DOHH2 (cell line): ENCODE results near the gene DNAH1.

ENCODE experiments used
- H3F3A ChIP-seq: fragments of 200-600 bp; sonication (generic), shearing (Covaris generic); 2 replicates; pipeline ENCODE4 v1.6.0; 2016; ENCODE audit warnings: antibody characterized with exemption, mild to moderate bottlenecking; ENCODE audit not compliant: control insufficient read depth, insufficient read depth
- H3K27ac ChIP-seq: fragments of 200-600 bp; sonication (generic); 2 replicates; pipeline ENCODE4 v1.5.1; 2014; ENCODE audit warnings: low read depth, mild to moderate bottlenecking, low read length, moderate library complexity
- H3K27me3 ChIP-seq: fragments of 200-600 bp; sonication (generic); 2 replicates; pipeline ENCODE4 v1.6.1; 2014; ENCODE audit warnings: mild to moderate bottlenecking, low read length, mixed read lengths; ENCODE audit not compliant: control insufficient read depth
- H3K36me3 ChIP-seq: fragments of 200-600 bp; sonication (generic); 2 replicates; pipeline ENCODE4 v1.6.1; 2014; ENCODE audit warnings: mild to moderate bottlenecking, low read length, moderate library complexity, mixed read lengths; ENCODE audit not compliant: control insufficient read depth
- H3K4me1 ChIP-seq: fragments of 200-600 bp; sonication (generic); 2 replicates; pipeline ENCODE4 v1.6.1; 2014; ENCODE audit warnings: mild to moderate bottlenecking, low read length, mixed read lengths; ENCODE audit not compliant: control insufficient read depth
- H3K4me2 ChIP-seq: fragments of 200-600 bp; sonication (generic); 2 replicates; pipeline ENCODE4 v1.6.0; 2014; ENCODE audit warnings: mild to moderate bottlenecking, low read length, moderate library complexity
- H3K4me3 ChIP-seq: fragments of 200-600 bp; sonication (generic); 2 replicates; pipeline ENCODE4 v1.5.1; 2014; ENCODE audit warnings: mild to moderate bottlenecking, low read length, mixed read lengths
- H3K79me2 ChIP-seq: fragments of 200-600 bp; sonication (generic); 2 replicates; pipeline ENCODE4 v1.6.1; 2014; ENCODE audit warnings: mild to moderate bottlenecking, low read length, mixed read lengths; ENCODE audit not compliant: control insufficient read depth
- H3K9me2 ChIP-seq: fragments of 200-600 bp; sonication (generic); replicated peaks from 2 replicates; pipeline ENCODE4 v1.6.1; 2014; ENCODE audit warnings: mild to moderate bottlenecking, low read length, mixed read lengths; ENCODE audit not compliant: control insufficient read depth
- H3K9me3 ChIP-seq: fragments of 200-600 bp; sonication (generic); 2 replicates; pipeline ENCODE4 v1.6.1; 2014; ENCODE audit warnings: antibody characterized with exemption, low read length, mixed read lengths; ENCODE audit not compliant: control insufficient read depth, insufficient read depth
- H4K20me1 ChIP-seq: fragments of 200-600 bp; sonication (generic); 2 replicates; pipeline ENCODE4 v1.6.0; 2014; ENCODE audit warnings: low read depth, mild to moderate bottlenecking, antibody characterized with exemption, low read length, moderate library complexity; ENCODE audit not compliant: control insufficient read depth, insufficient read depth
- EZH2phosphoT487 ChIP-seq: fragments of 200-600 bp; sonication (generic); IDR thresholded peaks from 2 replicates; pipeline ENCODE4 v1.6.1; 2017; ENCODE audit warnings: borderline replicate concordance, mild to moderate bottlenecking, antibody characterized with exemption, low read length, moderate library complexity, mixed read lengths
- TF ChIP-seq, protein P1 (sequence below): fragments of 200-600 bp; sonication (generic); IDR thresholded peaks from one replicate; pipeline ENCODE4 v1.5.1; 2014; ENCODE audit warnings: antibody characterized with exemption, mild to moderate bottlenecking, low read depth, low read length; ENCODE audit not compliant: poor library complexity, severe bottlenecking

Gene DNAH1

DNA sequence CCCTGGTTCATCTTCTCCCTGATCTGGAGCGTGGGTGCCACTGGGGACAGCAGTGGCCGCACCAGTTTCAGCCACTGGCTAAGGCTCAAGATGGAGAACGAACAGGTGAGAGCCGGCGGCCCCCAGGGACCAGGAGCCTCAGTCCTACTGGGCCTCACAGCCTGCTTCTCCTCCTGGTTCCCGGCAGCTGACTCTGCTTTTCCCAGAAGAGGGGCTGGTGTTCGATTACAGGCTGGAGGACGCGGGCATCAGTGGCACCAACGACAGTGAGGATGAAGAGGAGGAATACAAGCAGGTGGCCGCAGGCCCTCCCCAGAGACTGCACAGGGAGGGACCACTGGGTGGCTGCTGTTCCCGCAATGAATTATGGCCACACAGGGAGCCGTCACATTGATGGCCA, 54.4 kb downstream of the DNAH1 start:
- TF ChIP-seq EZH2phosphoT487, result no peak
- TF ChIP-seq, protein P1, sequence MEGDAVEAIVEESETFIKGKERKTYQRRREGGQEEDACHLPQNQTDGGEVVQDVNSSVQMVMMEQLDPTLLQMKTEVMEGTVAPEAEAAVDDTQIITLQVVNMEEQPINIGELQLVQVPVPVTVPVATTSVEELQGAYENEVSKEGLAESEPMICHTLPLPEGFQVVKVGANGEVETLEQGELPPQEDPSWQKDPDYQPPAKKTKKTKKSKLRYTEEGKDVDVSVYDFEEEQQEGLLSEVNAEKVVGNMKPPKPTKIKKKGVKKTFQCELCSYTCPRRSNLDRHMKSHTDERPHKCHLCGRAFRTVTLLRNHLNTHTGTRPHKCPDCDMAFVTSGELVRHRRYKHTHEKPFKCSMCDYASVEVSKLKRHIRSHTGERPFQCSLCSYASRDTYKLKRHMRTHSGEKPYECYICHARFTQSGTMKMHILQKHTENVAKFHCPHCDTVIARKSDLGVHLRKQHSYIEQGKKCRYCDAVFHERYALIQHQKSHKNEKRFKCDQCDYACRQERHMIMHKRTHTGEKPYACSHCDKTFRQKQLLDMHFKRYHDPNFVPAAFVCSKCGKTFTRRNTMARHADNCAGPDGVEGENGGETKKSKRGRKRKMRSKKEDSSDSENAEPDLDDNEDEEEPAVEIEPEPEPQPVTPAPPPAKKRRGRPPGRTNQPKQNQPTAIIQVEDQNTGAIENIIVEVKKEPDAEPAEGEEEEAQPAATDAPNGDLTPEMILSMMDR, result no peak
- Histone ChIP-seq H3F3A (peaks cover 7% of the 10 kb centered on the region), H3K4me3 (no peak overlapping the region), H3K4me2 (no peak overlapping the region), H3K79me2 (no peaks in the 10 kb centered on the region), H3K9me2 (no peaks in the 10 kb centered on the region), H3K4me1 (peaks cover 28% of the 10 kb centered on the region), H3K27ac (no peak overlapping the region), H3K9me3 (no peaks in the 10 kb centered on the region), H3K27me3 (peaks cover 3% of the 10 kb centered on the region), H4K20me1 (no peaks in the 10 kb centered on the region), H3K36me3 (no peaks in the 10 kb centered on the region)

DNA sequence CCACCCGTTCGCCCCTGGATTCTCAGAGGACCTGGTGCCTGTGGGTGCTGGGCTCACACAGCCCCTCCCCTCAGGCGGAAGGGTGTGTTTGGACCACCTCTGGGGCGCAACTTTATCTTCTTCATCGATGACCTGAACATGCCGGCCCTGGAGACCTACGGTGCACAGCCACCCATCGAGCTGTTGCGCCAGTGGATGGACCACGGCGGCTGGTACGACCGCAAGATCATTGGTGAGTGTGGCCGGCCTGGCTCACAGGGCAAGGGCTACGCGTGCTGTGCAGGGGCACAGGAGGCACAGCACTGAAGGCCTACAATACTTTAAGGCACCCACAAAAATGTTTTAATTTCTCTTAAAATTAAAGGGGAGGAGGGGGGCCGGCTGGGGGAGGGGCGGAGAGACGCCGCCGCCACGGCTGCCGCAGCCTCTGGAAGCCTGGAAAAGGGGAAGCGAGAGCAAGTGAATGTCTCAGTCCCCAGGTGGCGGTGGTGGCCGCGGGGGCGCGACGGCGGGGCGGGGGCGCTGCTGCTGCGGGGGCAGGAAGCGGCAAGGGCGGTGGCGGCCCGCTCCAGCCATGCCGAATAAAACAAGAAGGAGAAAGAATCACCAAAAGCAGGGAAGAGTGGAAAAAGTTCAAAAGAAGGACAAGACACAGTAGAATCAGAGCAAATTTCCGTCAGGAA, 56.8 kb downstream of the DNAH1 start:
- Histone ChIP-seq H3K27me3 (peaks cover 3% of the 10 kb centered on the region), H3K36me3 (no peaks in the 10 kb centered on the region), H3K4me3 (peak overlapping the region; percentile 55), H3K4me2 (peak overlapping the region; percentile 67), H4K20me1 (no peaks in the 10 kb centered on the region), H3K9me2 (no peaks in the 10 kb centered on the region), H3K9me3 (no peaks in the 10 kb centered on the region), H3F3A (peaks cover 7% of the 10 kb centered on the region), H3K79me2 (no peaks in the 10 kb centered on the region), H3K4me1 (peaks cover 28% of the 10 kb centered on the region), H3K27ac (no peak overlapping the region)
- TF ChIP-seq EZH2phosphoT487, result no peak
- TF ChIP-seq, protein P1, result peak; percentile 27

DNA sequence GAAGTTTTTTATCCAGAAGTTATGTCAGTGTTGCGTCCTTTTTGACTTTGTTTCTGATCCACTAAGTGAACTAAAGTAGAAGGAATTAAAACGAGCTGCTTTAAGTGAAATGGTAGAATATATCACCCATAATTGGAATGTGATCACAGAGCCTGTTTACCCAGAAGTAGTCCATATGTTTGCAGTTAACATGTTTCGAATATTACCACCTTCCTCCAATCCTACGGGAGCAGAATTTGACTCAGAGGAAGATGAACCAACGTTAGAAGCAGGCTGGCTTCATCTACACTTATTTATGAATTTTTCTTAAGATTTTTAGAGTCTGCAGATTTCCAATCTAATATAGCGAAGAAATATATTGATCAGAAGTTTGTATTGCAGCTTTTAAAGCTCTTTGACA, 57.6 kb downstream of the DNAH1 start:
- H3K9me3 ChIP-seq, result no peaks in the 10 kb centered on the region
- H3K27ac ChIP-seq, result no peak overlapping the region
- H3K9me2 ChIP-seq, result no peaks in the 10 kb centered on the region
- H3K4me1 ChIP-seq, result peaks cover 28% of the 10 kb centered on the region
- peak overlapping the region; percentile 55 for H3K4me3 ChIP-seq
- no peaks in the 10 kb centered on the region for H3K79me2 ChIP-seq
- TF ChIP-seq, protein P1, result no peak
- no peak for TF ChIP-seq EZH2phosphoT487
- H3K36me3 ChIP-seq, result no peaks in the 10 kb centered on the region
- H3K27me3 ChIP-seq, result peaks cover 3% of the 10 kb centered on the region
- peak overlapping the region; percentile 67 for H3K4me2 ChIP-seq
- no peaks in the 10 kb centered on the region for H4K20me1 ChIP-seq
- peaks cover 7% of the 10 kb centered on the region for H3F3A ChIP-seq
